ENCODE measurements around the gene CPAMD8.

DNA sequence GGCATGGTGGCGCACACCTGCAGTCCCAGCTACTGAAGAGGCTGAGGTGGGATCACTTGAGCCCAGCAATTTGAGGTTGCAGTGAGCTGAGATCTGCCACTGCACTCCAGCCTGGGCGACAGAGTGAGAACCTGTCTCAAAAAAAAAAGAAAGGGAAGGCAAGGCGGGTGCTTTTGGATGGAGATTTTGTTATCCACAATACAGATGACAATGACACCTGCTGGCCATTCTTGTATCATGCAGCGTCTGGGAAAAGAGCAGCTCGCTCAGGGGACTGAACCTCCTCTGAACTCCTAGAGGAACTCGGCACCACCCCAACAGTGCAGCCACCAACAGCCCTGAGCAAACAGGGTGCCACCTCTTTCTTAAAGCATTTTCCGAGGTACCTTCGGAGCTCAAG, 25.8 kb upstream of the CPAMD8 start:
- peak in 6 of 7 experiments; percentile 31 to 52 (median 38) for TF ChIP-seq CTCF (IDR thresholded peaks at IDR 0.05)
- no peak for TF ChIP-seq POLR2A (IDR thresholded peaks at IDR 0.05)

Measured in body of pancreas (tissue), 4 donors.